GM23338 (cell line): ENCODE data around the gene MAP1B. TPM values are rescaled to one million over a fixed set of nuclear protein-coding genes. Genes with fewer than 3 reads are reported as not detected.

ENCODE experiments used
- ATAC-seq: fragments of 200-7000 bp; cut with Tn5 transposase; 3 replicates; pipeline ENCODE4 v1.9.1; 2020
- DNase-seq: peaks from one replicate; pipeline ENCODE4 v3.0.0-alpha.2; 2015; ENCODE audit warnings: low spot score
- H2AFZ ChIP-seq: fragments of 200-600 bp; sonication (generic); 2 replicates; pipeline ENCODE4 v1.8.0; 2016; ENCODE audit warnings: antibody characterized with exemption, mild to moderate bottlenecking, moderate library complexity
- H3F3A ChIP-seq: fragments of 200-600 bp; sonication (generic); replicated peaks from 2 replicates; pipeline ENCODE4 v1.8.0; 2017; ENCODE audit warnings: antibody characterized with exemption, mixed run types, low read depth
- H3K27ac ChIP-seq: fragments of 200-600 bp; sonication (generic); 2 replicates; pipeline ENCODE4 v1.6.1; 2016; ENCODE audit warnings: low read depth
- H3K27me3 ChIP-seq: fragments of 200-600 bp; sonication (generic); 2 replicates; pipeline ENCODE4 v1.8.0; 2016; ENCODE audit warnings: mild to moderate bottlenecking, mixed run types, moderate library complexity; ENCODE audit not compliant: insufficient read depth
- H3K36me3 ChIP-seq: fragments of 200-600 bp; sonication (generic); 2 replicates; pipeline ENCODE4 v1.8.0; 2016; ENCODE audit warnings: mild to moderate bottlenecking; ENCODE audit not compliant: insufficient read depth
- H3K4me1 ChIP-seq: fragments of 200-600 bp; sonication (generic); 2 replicates; pipeline ENCODE4 v1.8.0; 2016; ENCODE audit warnings: mild to moderate bottlenecking, moderate library complexity; ENCODE audit not compliant: insufficient read depth
- H3K4me2 ChIP-seq: fragments of 200-600 bp; sonication (generic); 2 replicates; pipeline ENCODE4 v1.7.1; 2017; ENCODE audit warnings: mixed run types
- H3K4me3 ChIP-seq: fragments of 200-600 bp; sonication (generic); 2 replicates; pipeline ENCODE4 v1.6.1; 2016; ENCODE audit warnings: mixed run types
- H3K79me2 ChIP-seq: fragments of 200-600 bp; sonication (generic); replicated peaks from 2 replicates; pipeline ENCODE4 v1.8.0; 2017; ENCODE audit warnings: mild to moderate bottlenecking; ENCODE audit not compliant: insufficient read depth
- H3K9me2 ChIP-seq: fragments of 200-600 bp; sonication (generic); 2 replicates; pipeline ENCODE4 v1.8.0; 2017; ENCODE audit not compliant: insufficient read depth
- H4K20me1 ChIP-seq: fragments of 200-600 bp; sonication (generic); replicated peaks from 2 replicates; pipeline ENCODE4 v1.8.0; 2017; ENCODE audit warnings: mild to moderate bottlenecking; ENCODE audit not compliant: insufficient read depth
- H3K27ac Mint-ChIP-seq: 2 replicates; pipeline ENCODE4 v1.8.0; 2020; ENCODE audit warnings: inconsistent platforms, mild to moderate bottlenecking, moderate library complexity, mixed read lengths
- H3K27me3 Mint-ChIP-seq: 3 replicates; pipeline ENCODE4 v1.8.0; 2022; ENCODE audit warnings: low read depth, mild to moderate bottlenecking, moderate library complexity, mixed read lengths, inconsistent platforms; ENCODE audit not compliant: insufficient read depth, poor library complexity
- H3K36me3 Mint-ChIP-seq: 3 replicates; pipeline ENCODE4 v1.8.0; 2021; ENCODE audit warnings: low read depth, mild to moderate bottlenecking, inconsistent platforms, moderate library complexity, mixed read lengths
- H3K4me1 Mint-ChIP-seq: 3 replicates; pipeline ENCODE4 v1.8.0; 2020; ENCODE audit warnings: mild to moderate bottlenecking, inconsistent platforms, mixed read lengths
- H3K4me3 Mint-ChIP-seq: 3 replicates; pipeline ENCODE4 v1.8.0; 2021; ENCODE audit warnings: moderate library complexity, mild to moderate bottlenecking, inconsistent platforms, mixed read lengths
- H3K9me3 Mint-ChIP-seq: 3 replicates; pipeline ENCODE4 v1.8.0; 2020; ENCODE audit warnings: moderate library complexity, mild to moderate bottlenecking, inconsistent platforms, mixed read lengths
- CREB1 ChIP-seq: fragments of 250-450 bp; sonication (Bioruptor Pico); IDR thresholded peaks from 2 replicates; pipeline ENCODE4 v1.5.0; 2020; ENCODE audit warnings: low read depth, mild to moderate bottlenecking, moderate library complexity
- EZH2 ChIP-seq: fragments of 200-600 bp; sonication (generic); IDR thresholded peaks from one replicate; pipeline ENCODE4 v1.8.0; 2017; ENCODE audit warnings: antibody characterized with exemption, mild to moderate bottlenecking, low read depth; ENCODE audit not compliant: unreplicated experiment
- POLR2AphosphoS5 ChIP-seq: IDR thresholded peaks from 2 replicates; pipeline ENCODE4 v1.6.1; 2016; ENCODE audit warnings: antibody characterized with exemption, low read depth
- REST ChIP-seq: IDR thresholded peaks from one replicate; pipeline ENCODE4 v1.6.1; 2018; ENCODE audit warnings: antibody characterized with exemption; ENCODE audit not compliant: unreplicated experiment
- STAT1 ChIP-seq: IDR thresholded peaks from one replicate; pipeline ENCODE4 v1.6.1; 2016; ENCODE audit warnings: antibody characterized with exemption; ENCODE audit not compliant: unreplicated experiment
- ZNF462 ChIP-seq: fragments of 250-450 bp; sonication (Bioruptor Pico); IDR thresholded peaks from 2 replicates; pipeline ENCODE4 v1.5.0; 2020; ENCODE audit warnings: mild to moderate bottlenecking, moderate library complexity
- polyA plus RNA-seq: library from polyadenylated mRNA; unstranded; fragments of >200 nt; fragmentation: Nextera tagmentation; extraction: Ambion mirVana; gene quantifications from 2 replicates; pipeline ENCODE4 v1.2.1, GENCODE V29; 2016
- total RNA-seq: library from RNA; depleted of rRNA; stranded (reverse); fragments of >200 nt; shearing (Covaris generic); gene quantifications from 2 replicates; pipeline ENCODE4 v1.2.3, GENCODE V29; 2014

Gene MAP1B
- total and polyA plus RNA-seq, 2 experiments from 2014 or later: 148 to 263 TPM

GRCh38 chr5:72167257-72167656 lies 60.0 kb downstream of the MAP1B start:
- Histone ChIP-seq H3K36me3 (no peaks in the 10 kb centered on the region; the same call in 1 of the 2 replicates), H3K4me3 (no peak overlapping the region), H3F3A (no peaks in the 10 kb centered on the region), H3K27ac (no peak overlapping the region), H3K4me1 (peaks cover 56% of the 10 kb centered on the region), H3K79me2 (peaks cover 5% of the 10 kb centered on the region), H3K4me2 (peak overlapping the region; percentile 29; the same call in 1 of the 2 replicates), H2AFZ (no peak overlapping the region), H4K20me1 (no peaks in the 10 kb centered on the region), H3K27me3 (no peaks in the 10 kb centered on the region), H3K9me2 (no peaks in the 10 kb centered on the region)
- H3K36me3 Mint-ChIP-seq: no peaks in the 10 kb centered on the region; the same call in 2 of the 3 replicates
- DNase-seq (no peak), ATAC-seq (no peak)
- H3K4me1 Mint-ChIP-seq: peaks cover 57% of the 10 kb centered on the region
- H3K9me3 Mint-ChIP-seq: no peaks in the 10 kb centered on the region
- peak overlapping the region; percentile 90; the same call in 1 of the 2 replicates for H3K27ac Mint-ChIP-seq
- H3K4me3 Mint-ChIP-seq: peak overlapping the region; percentile 3; the same call in 1 of the 3 replicates
- TF ChIP-seq CREB1: no peak
- H3K27me3 Mint-ChIP-seq: peaks cover 2% of the 10 kb centered on the region

GRCh38 chr5:72167804-72168203 lies 60.5 kb downstream of the MAP1B start:
- peaks cover under 1% of the 10 kb centered on the region; the same call in 1 of the 2 replicates for H3K79me2 ChIP-seq
- Mint-ChIP-seq H3K27me3 (peaks cover 2% of the 10 kb centered on the region), H3K36me3 (peaks cover under 1% of the 10 kb centered on the region; the same call in 1 of the 3 replicates), H3K27ac (peak overlapping the region; percentile 56; the same call in 1 of the 2 replicates), H3K4me1 (peaks cover 57% of the 10 kb centered on the region), H3K9me3 (no peaks in the 10 kb centered on the region), H3K4me3 (no peak overlapping the region)
- H3K4me2 ChIP-seq: peak overlapping the region; percentile 34; the same call in 1 of the 2 replicates
- H3K27ac ChIP-seq: peak overlapping the region; percentile 26; the same call in 1 of the 2 replicates
- peak; percentile 36 for ATAC-seq
- H4K20me1 ChIP-seq: no peaks in the 10 kb centered on the region
- no peak overlapping the region for H3K4me3 ChIP-seq
- TF ChIP-seq POLR2AphosphoS5 (no peak), REST (peak; percentile 36), STAT1 (no peak)
- H3K9me2 ChIP-seq: no peaks in the 10 kb centered on the region
- no peaks in the 10 kb centered on the region; the same call in 1 of the 2 replicates for H3K36me3 ChIP-seq
- H3K4me1 ChIP-seq: peaks cover 56% of the 10 kb centered on the region
- no peaks in the 10 kb centered on the region for H3K27me3 ChIP-seq
- DNase-seq: no peak
- no peaks in the 10 kb centered on the region for H3F3A ChIP-seq
- no peak overlapping the region for H2AFZ ChIP-seq

GRCh38 chr5:72170101-72170500 lies 62.8 kb downstream of the MAP1B start:
- no peak overlapping the region for H3K4me3 Mint-ChIP-seq
- Histone ChIP-seq H3K36me3 (no peaks in the 10 kb centered on the region; the same call in 1 of the 2 replicates), H4K20me1 (no peaks in the 10 kb centered on the region), H3K79me2 (peaks cover 6% of the 10 kb centered on the region), H3K4me3 (no peak overlapping the region), H3F3A (no peaks in the 10 kb centered on the region), H3K4me1 (peaks cover 52% of the 10 kb centered on the region), H3K27me3 (no peaks in the 10 kb centered on the region), H3K9me2 (no peaks in the 10 kb centered on the region), H3K27ac (no peak overlapping the region), H3K4me2 (no peak overlapping the region), H2AFZ (no peak overlapping the region)
- H3K4me1 Mint-ChIP-seq: peaks cover 50% of the 10 kb centered on the region
- H3K9me3 Mint-ChIP-seq: no peaks in the 10 kb centered on the region
- H3K27me3 Mint-ChIP-seq: peaks cover 2% of the 10 kb centered on the region
- peaks cover 3% of the 10 kb centered on the region; the same call in 1 of the 3 replicates for H3K36me3 Mint-ChIP-seq
- H3K27ac Mint-ChIP-seq: peak overlapping the region; percentile 59
- DNase-seq (no peak), ATAC-seq (no peak)
- TF ChIP-seq ZNF462 (CRISPR knock-in tag) (no peak), EZH2 (no peak), CREB1 (no peak)
